Adrenal gland (tissue), 12 donors: ENCODE data around the gene ACRBP. TPM values are rescaled to one million over a fixed set of nuclear protein-coding genes. Genes with fewer than 3 reads are reported as not detected.

Source experiments
- DNase-seq, 7 donors: peaks; one replicate each; pipeline ENCODE4 v3.0.0-alpha.2; 2019 to 2020
- H3K27ac ChIP-seq, 5 donors: fragments of 200-600 bp; sonication (generic) in 4 of 5; 1 replicate in 3 of 5; 2 replicates in 2 of 5; pipeline versions ENCODE4 v1.5.1 to v1.8.0; 2016 to 2020; ENCODE audit warnings: mild to moderate bottlenecking in 1 of 5
- H3K27me3 ChIP-seq: fragments of 200-600 bp; 2 replicates; pipeline ENCODE4 v1.8.0; 2021
- H3K36me3 ChIP-seq, 2 donors: fragments of 200-600 bp; replicated peaks in 1 of 2; 1 replicate in 1 of 2; 2 replicates in 1 of 2; pipeline versions ENCODE4 v1.5.1 to v1.8.0; 2018 to 2022
- H3K4me1 ChIP-seq, 2 donors: fragments of 200-600 bp; replicated peaks in 1 of 2; 1 replicate in 1 of 2; 2 replicates in 1 of 2; pipeline versions ENCODE4 v1.5.1 to v1.8.0; 2018 to 2021
- H3K4me3 ChIP-seq, 4 donors: fragments of 200-600 bp; sonication (generic) in 3 of 4; one replicate each; pipeline ENCODE4 v1.5.1; 2016 to 2018
- H3K9me3 ChIP-seq, 3 donors: fragments of 200-600 bp; sonication (generic) in 1 of 3; replicated peaks in 1 of 3; 1 replicate in 2 of 3; 2 replicates in 1 of 3; pipeline versions ENCODE4 v1.5.1 to v1.8.0; 2016 to 2021
- POLR2A ChIP-seq, 2 donors: fragments of 450-650 bp; IDR thresholded peaks; one replicate each; pipeline ENCODE4 v1.6.1; 2017; ENCODE audit warnings: antibody characterized with exemption in 2 of 2, mild to moderate bottlenecking in 2 of 2, moderate library complexity in 1 of 2
- WGBS, 4 donors: extraction: QIAGEN DNeasy Blood & Tissue Kit in 2 of 4; methylation state at CpG; one replicate each; pipeline versions ENCODE4 v1.1.5 to v1.1.7; 2013 to 2017; 5-methylcytosine and 5-hydroxymethylcytosine counted together
- intact Hi-C, 2 donors: fragments of 100-400 bp; cut with DNase I; formaldehyde crosslinking; loops; one replicate each; pipeline versions ENCODE4 v1.14.1 to v1.15.0; 2022 to 2023
- polyA plus RNA-seq, 3 donors: library from polyadenylated mRNA; stranded (reverse); fragments of 200-250 nt in 2 of 3; fragments of 350-450 nt in 1 of 3; fragmentation: Illumina TruSeq in 1 of 3; extraction: RNeasy Lipid Tissue Mini Kit (QIAGEN cat#74804) in 1 of 3; gene quantifications; one replicate each; pipeline ENCODE4 v1.2.3, GENCODE V29; 2013 to 2014
- total RNA-seq, 9 donors: library from RNA; depleted of rRNA in 4 of 9; stranded (reverse); fragments of >200 nt in 4 of 9; fragments of 120-200 nt in 1 of 9; fragmentation: NEBNext Ultra II Directional in 1 of 9; extraction: Animal tissue kit (Norgen Biotek cat#: 25700) in 1 of 9; gene quantifications; one replicate each; pipeline versions ENCODE4 v1.1.0 to v1.2.4, GENCODE V29; 2013 to 2023
- TF ChIP-seq, protein P1 (sequence below), 6 experiments: fragments of 450-650 bp in 4 of 6; fragments of 200-600 bp in 2 of 6; sonication (generic) in 1 of 6; IDR thresholded peaks; 1 replicate in 5 of 6; 2 replicates in 1 of 6; pipeline versions ENCODE4 v1.5.1 to v1.8.0; 2016 to 2021; ENCODE audit warnings: antibody characterized with exemption in 6 of 6, mild to moderate bottlenecking in 2 of 6, moderate library complexity in 1 of 6
- donor health status: healthy with polysubstance abuse.
- donor health status: Bipolar disorder and iron deficiency.
- donor health status: DM: yes; HTN: yes; CAD: no.
- donor health status: DM: no; HTN: no; CAD: no.
- donor health status: DM: no; HTN: no; CAD: no.
- donor health status: DM: yes; HTN: yes; CAD: no.

The ACRBP gene
- total and polyA plus RNA-seq, 12 donors: 0.36 to 3.1 (median 1.3) TPM

DNA sequence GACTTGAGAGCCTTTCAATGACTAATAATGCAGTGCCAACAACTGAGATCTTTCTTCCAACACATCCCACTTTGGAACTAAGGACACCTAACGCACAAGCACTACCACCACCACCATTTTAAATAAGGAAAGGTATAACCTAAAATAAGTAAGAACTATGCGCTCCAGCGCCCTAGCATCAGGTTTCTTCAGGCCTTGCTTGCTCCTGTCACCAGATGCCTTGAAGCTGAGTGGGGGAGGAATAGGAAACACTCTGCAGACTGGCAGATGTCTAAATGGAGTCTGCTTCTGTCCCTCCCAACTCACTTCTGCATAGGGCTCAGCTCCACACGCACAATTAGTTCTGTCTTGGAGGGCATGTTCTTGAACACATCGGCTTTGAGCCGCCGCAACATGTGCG lies 55.1 kb downstream of the ACRBP start:
- no peak overlapping the region for H3K4me3 ChIP-seq
- no peak for TF ChIP-seq POLR2A (IDR thresholded peaks at IDR 0.05)
- TF ChIP-seq, protein P1, sequence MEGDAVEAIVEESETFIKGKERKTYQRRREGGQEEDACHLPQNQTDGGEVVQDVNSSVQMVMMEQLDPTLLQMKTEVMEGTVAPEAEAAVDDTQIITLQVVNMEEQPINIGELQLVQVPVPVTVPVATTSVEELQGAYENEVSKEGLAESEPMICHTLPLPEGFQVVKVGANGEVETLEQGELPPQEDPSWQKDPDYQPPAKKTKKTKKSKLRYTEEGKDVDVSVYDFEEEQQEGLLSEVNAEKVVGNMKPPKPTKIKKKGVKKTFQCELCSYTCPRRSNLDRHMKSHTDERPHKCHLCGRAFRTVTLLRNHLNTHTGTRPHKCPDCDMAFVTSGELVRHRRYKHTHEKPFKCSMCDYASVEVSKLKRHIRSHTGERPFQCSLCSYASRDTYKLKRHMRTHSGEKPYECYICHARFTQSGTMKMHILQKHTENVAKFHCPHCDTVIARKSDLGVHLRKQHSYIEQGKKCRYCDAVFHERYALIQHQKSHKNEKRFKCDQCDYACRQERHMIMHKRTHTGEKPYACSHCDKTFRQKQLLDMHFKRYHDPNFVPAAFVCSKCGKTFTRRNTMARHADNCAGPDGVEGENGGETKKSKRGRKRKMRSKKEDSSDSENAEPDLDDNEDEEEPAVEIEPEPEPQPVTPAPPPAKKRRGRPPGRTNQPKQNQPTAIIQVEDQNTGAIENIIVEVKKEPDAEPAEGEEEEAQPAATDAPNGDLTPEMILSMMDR (IDR thresholded peaks at IDR 0.05): no peak
- H3K27me3 ChIP-seq: no peaks in the 10 kb centered on the region
- H3K36me3 ChIP-seq: peaks cover 0 to 100% of the 10 kb centered on the region in 2 donors
- WGBS, 4 donors: 90 to 96% (median 94%) methylated on average over 8 of the region's 8 CpGs
- intact Hi-C loops: no loop called here
- no peak overlapping the region for H3K27ac ChIP-seq
- no peaks in the 10 kb centered on the region for H3K9me3 ChIP-seq
- no peak for DNase-seq
- H3K4me1 ChIP-seq: no peaks in the 10 kb centered on the region

Other genes with a start within 250 kb of the ACRBP start
- gene CD27, start 202.5 kb downstream of the ACRBP start, total RNA-seq: 1 to 10 TPM in 2 of 9 donors, under 1 TPM in 6, not detected in 1; 0.11 to 8.9 (median 0.54) TPM
- gene CD27, start 202.5 kb downstream of the ACRBP start, polyA plus RNA-seq: 1 to 10 TPM in 2 of 3 donors, under 1 TPM in 1; 0.77 to 2.1 (median 1.1) TPM
- 10 to 100 TPM; 17.0 to 42.4 (median 33.8) TPM for gene TAPBPL, start 195.4 kb downstream of the ACRBP start, total RNA-seq
- gene TAPBPL, start 195.4 kb downstream of the ACRBP start, polyA plus RNA-seq: 10 to 100 TPM; 13.8 to 41.6 (median 26.5) TPM
- gene VAMP1, start 176.8 kb downstream of the ACRBP start, total RNA-seq: 10 to 100 TPM in 3 of 9 donors, 1 to 10 TPM in 6; 2.8 to 16.8 (median 8.8) TPM
- 10 to 100 TPM in 1 of 3 donors, 1 to 10 TPM in 2; 7.3 to 26.7 (median 9.6) TPM for gene VAMP1, start 176.8 kb downstream of the ACRBP start, polyA plus RNA-seq
- 100 to 1,000 TPM in 6 of 9 donors, 10 to 100 TPM in 3; 64.7 to 280 (median 164) TPM for gene MRPL51, start 154.2 kb downstream of the ACRBP start, total RNA-seq
- 100 to 1,000 TPM in 1 of 3 donors, 10 to 100 TPM in 2; 67.2 to 161 (median 83.3) TPM for gene MRPL51, start 154.2 kb downstream of the ACRBP start, polyA plus RNA-seq
- 10 to 100 TPM; 11.5 to 33.9 (median 24.5) TPM for gene NCAPD2, start 153.3 kb downstream of the ACRBP start, total RNA-seq
- 10 to 100 TPM in 1 of 3 donors, 1 to 10 TPM in 2; 6.6 to 10.1 (median 10.0) TPM for gene NCAPD2, start 153.3 kb downstream of the ACRBP start, polyA plus RNA-seq
- 1,000 to 10,000 TPM; 1,734 to 3,241 (median 2,275) TPM for gene GAPDH, start 112.9 kb downstream of the ACRBP start, total RNA-seq
- 1,000 to 10,000 TPM; 1,816 to 4,338 (median 3,953) TPM for gene GAPDH, start 112.9 kb downstream of the ACRBP start, polyA plus RNA-seq
- gene IFFO1, start 91.4 kb downstream of the ACRBP start, total RNA-seq: 10 to 100 TPM in 8 of 9 donors, 1 to 10 TPM in 1; 8.3 to 36.3 (median 27.5) TPM
- 10 to 100 TPM in 2 of 3 donors, 1 to 10 TPM in 1; 8.7 to 91.0 (median 79.2) TPM for gene IFFO1, start 91.4 kb downstream of the ACRBP start, polyA plus RNA-seq
- gene NOP2, start 79.1 kb downstream of the ACRBP start, total RNA-seq: 10 to 100 TPM in 8 of 9 donors, 1 to 10 TPM in 1; 7.7 to 34.7 (median 27.0) TPM
- 10 to 100 TPM; 43.2 to 95.5 (median 63.8) TPM for gene NOP2, start 79.1 kb downstream of the ACRBP start, polyA plus RNA-seq
- 100 to 1,000 TPM; 216 to 307 (median 246) TPM for gene CHD4, start 40.1 kb downstream of the ACRBP start, total RNA-seq
- 100 to 1,000 TPM; 152 to 505 (median 284) TPM for gene CHD4, start 40.1 kb downstream of the ACRBP start, polyA plus RNA-seq
- gene LPAR5, start 11.5 kb downstream of the ACRBP start, total RNA-seq: 10 to 100 TPM in 1 of 9 donors, 1 to 10 TPM in 7, under 1 TPM in 1; 0.28 to 11.6 (median 8.1) TPM
- 1 to 10 TPM; 1.3 to 2.2 (median 1.5) TPM for gene LPAR5, start 11.5 kb downstream of the ACRBP start, polyA plus RNA-seq
- 10 to 100 TPM; 22.6 to 87.6 (median 54.1) TPM for gene ING4, start 15.7 kb upstream of the ACRBP start, total RNA-seq
- gene ING4, start 15.7 kb upstream of the ACRBP start, polyA plus RNA-seq: 10 to 100 TPM; 31.6 to 40.1 (median 32.3) TPM
- gene ZNF384, start 41.9 kb upstream of the ACRBP start, total RNA-seq: 10 to 100 TPM; 19.9 to 67.2 (median 41.4) TPM
- gene ZNF384, start 41.9 kb upstream of the ACRBP start, polyA plus RNA-seq: 10 to 100 TPM; 45.5 to 71.2 (median 49.5) TPM
- gene PIANP, start 53.4 kb upstream of the ACRBP start, total RNA-seq: 1 to 10 TPM in 1 of 9 donors, under 1 TPM in 5, not detected in 3; 0.11 to 4.6 (median 0.45) TPM
- 1 to 10 TPM; 2.4 to 5.2 (median 3.5) TPM for gene PIANP, start 53.4 kb upstream of the ACRBP start, polyA plus RNA-seq
- gene COPS7A, start 76.6 kb upstream of the ACRBP start, total RNA-seq: 100 to 1,000 TPM in 1 of 9 donors, 10 to 100 TPM in 8; 56.5 to 105 (median 83.2) TPM
- gene COPS7A, start 76.6 kb upstream of the ACRBP start, polyA plus RNA-seq: 10 to 100 TPM; 46.5 to 85.1 (median 50.6) TPM
- 100 to 1,000 TPM; 135 to 334 (median 225) TPM for gene MLF2, start 105.7 kb upstream of the ACRBP start, total RNA-seq
- 100 to 1,000 TPM; 181 to 248 (median 233) TPM for gene MLF2, start 105.7 kb upstream of the ACRBP start, polyA plus RNA-seq
- 100 to 1,000 TPM in 6 of 9 donors, 10 to 100 TPM in 3; 27.0 to 269 (median 127) TPM for gene PTMS, start 118.9 kb upstream of the ACRBP start, total RNA-seq
- gene PTMS, start 118.9 kb upstream of the ACRBP start, polyA plus RNA-seq: 1,000 to 10,000 TPM in 1 of 3 donors, 100 to 1,000 TPM in 2; 134 to 1,405 (median 631) TPM
- under 1 TPM in 7 of 9 donors, not detected in 2; 0.11 to 0.96 (median 0.64) TPM for gene LAG3, start 125.1 kb upstream of the ACRBP start, total RNA-seq
- gene LAG3, start 125.1 kb upstream of the ACRBP start, polyA plus RNA-seq: 1 to 10 TPM in 2 of 3 donors, under 1 TPM in 1; 0.29 to 4.3 (median 2.3) TPM
- gene CD4, start 142.1 kb upstream of the ACRBP start, total RNA-seq: 10 to 100 TPM in 8 of 9 donors, 1 to 10 TPM in 1; 2.4 to 52.8 (median 29.5) TPM
- 10 to 100 TPM in 1 of 3 donors, 1 to 10 TPM in 2; 8.1 to 12.9 (median 9.1) TPM for gene CD4, start 142.1 kb upstream of the ACRBP start, polyA plus RNA-seq
- gene GPR162, start 174.4 kb upstream of the ACRBP start, total RNA-seq: 10 to 100 TPM in 1 of 9 donors, 1 to 10 TPM in 8; 1.1 to 11.9 (median 4.0) TPM
- gene GPR162, start 174.4 kb upstream of the ACRBP start, polyA plus RNA-seq: 10 to 100 TPM in 2 of 3 donors, 1 to 10 TPM in 1; 5.3 to 42.6 (median 13.7) TPM
- 10 to 100 TPM in 7 of 9 donors, 1 to 10 TPM in 2; 2.6 to 23.6 (median 14.6) TPM for gene P3H3, start 181.0 kb upstream of the ACRBP start, total RNA-seq
- gene P3H3, start 181.0 kb upstream of the ACRBP start, polyA plus RNA-seq: 10 to 100 TPM in 2 of 3 donors, 1 to 10 TPM in 1; 3.7 to 58.1 (median 51.0) TPM
- 1 to 10 TPM in 5 of 9 donors, under 1 TPM in 3, not detected in 1; 0.44 to 2.6 (median 1.6) TPM for gene GNB3, start 193.5 kb upstream of the ACRBP start, total RNA-seq
- gene GNB3, start 193.5 kb upstream of the ACRBP start, polyA plus RNA-seq: 10 to 100 TPM in 2 of 3 donors, 1 to 10 TPM in 1; 1.0 to 22.4 (median 11.6) TPM
- 10 to 100 TPM in 1 of 9 donors, 1 to 10 TPM in 7, not detected in 1; 2.6 to 17.7 (median 3.4) TPM for gene CDCA3, start 203.9 kb upstream of the ACRBP start, total RNA-seq
- 1 to 10 TPM; 3.5 to 5.5 (median 5.3) TPM for gene CDCA3, start 203.9 kb upstream of the ACRBP start, polyA plus RNA-seq
- 100 to 1,000 TPM in 6 of 9 donors, 10 to 100 TPM in 3; 60.0 to 162 (median 122) TPM for gene USP5, start 204.7 kb upstream of the ACRBP start, total RNA-seq
- 100 to 1,000 TPM in 1 of 3 donors, 10 to 100 TPM in 2; 30.6 to 109 (median 32.5) TPM for gene USP5, start 204.7 kb upstream of the ACRBP start, polyA plus RNA-seq
- gene TPI1, start 220.1 kb upstream of the ACRBP start, total RNA-seq: 1,000 to 10,000 TPM in 1 of 9 donors, 100 to 1,000 TPM in 8; 555 to 1,141 (median 862) TPM
- 1,000 to 10,000 TPM in 1 of 3 donors, 100 to 1,000 TPM in 2; 241 to 2,322 (median 444) TPM for gene TPI1, start 220.1 kb upstream of the ACRBP start, polyA plus RNA-seq
- 10 to 100 TPM in 8 of 9 donors, 1 to 10 TPM in 1; 3.3 to 24.5 (median 15.5) TPM for gene SPSB2, start 225.9 kb upstream of the ACRBP start, total RNA-seq
- gene SPSB2, start 225.9 kb upstream of the ACRBP start, polyA plus RNA-seq: 10 to 100 TPM in 2 of 3 donors, 1 to 10 TPM in 1; 2.5 to 19.5 (median 19.5) TPM